NCI-H510A treated with DMSO at 0.1 percent for 48 hours (cell line): ENCODE results near the gene MLST8.
"Not testable (repeated sequence)": the region's sequence is repeated elsewhere in the genome, so short reads cannot be mapped to it uniquely, and the experiment has no call there.

Experiments used
- DNase-seq: peaks from one replicate; lab custom pipeline; 2025; lab: John Stamatoyannopoulos, UW

Gene MLST8

GRCh38 chr16:2190002-2190658 lies 15.1 kb upstream of the MLST8 start:
- DNase-seq, result no peak

GRCh38 chr16:2190659-2191445 lies 14.4 kb upstream of the MLST8 start:
- no peak for DNase-seq

GRCh38 chr16:2191446-2191706 lies 13.9 kb upstream of the MLST8 start:
- DNase-seq, result no peak

GRCh38 chr16:2194166-2194834 lies 11.0 kb upstream of the MLST8 start:
- DNase-seq, result no peak

GRCh38 chr16:2194852-2195321 lies 10.4 kb upstream of the MLST8 start:
- peak; percentile 53 for DNase-seq

GRCh38 chr16:2195322-2196161 lies 9.7 kb upstream of the MLST8 start:
- DNase-seq, result no peak

- no peak for DNase-seq
Measured at GRCh38 chr16:2196162-2196980, 8.9 kb upstream of the MLST8 start, which contains the start of gene CASKIN1. TSS of gene CASKIN1 (minus strand) at chr16:2196605. CDS start at chr16:2196432, 173 bp downstream.

GRCh38 chr16:2196981-2197511 lies 8.2 kb upstream of the MLST8 start:
- DNase-seq, result no peak

- no peak for DNase-seq
Measured at GRCh38 chr16:2197765-2198164, 7.5 kb upstream of the MLST8 start.

GRCh38 chr16:2198283-2198682 lies 7.0 kb upstream of the MLST8 start:
- DNase-seq, result no peak

GRCh38 chr16:2199095-2199494 lies 6.2 kb upstream of the MLST8 start:
- no peak for DNase-seq

- no peak for DNase-seq
Measured at GRCh38 chr16:2199621-2200139, 5.6 kb upstream of the MLST8 start.

GRCh38 chr16:2200313-2200712 lies 4.9 kb upstream of the MLST8 start:
- DNase-seq, result no peak

GRCh38 chr16:2203119-2203688 lies 2.0 kb upstream of the MLST8 start:
- DNase-seq, result not testable (repeated sequence)

- DNase-seq, result no peak
Measured at GRCh38 chr16:2204416-2205103, 694 bp upstream of the MLST8 start.

- DNase-seq, result no peak
Measured at GRCh38 chr16:2205967-2206313, 686 bp downstream of the MLST8 start.

GRCh38 chr16:2206420-2206779 lies 1.1 kb downstream of the MLST8 start:
- DNase-seq, result no peak

GRCh38 chr16:2206780-2207433 lies 1.7 kb downstream of the MLST8 start:
- DNase-seq, result no peak

GRCh38 chr16:2207872-2208271 lies 2.6 kb downstream of the MLST8 start:
- no peak for DNase-seq
